KBM-7 (cell line): ENCODE results near the gene ZBTB7C.

Experiments
- DNase-seq: peaks from one replicate; pipeline ENCODE4 v3.0.0-alpha.2; 2015
- in situ Hi-C: fragments of 300-500 bp; cut with MboI; formaldehyde crosslinking; loops from 2 replicates; pipeline ENCODE4 v1.14.3; 2020; ENCODE audit warnings: low sequenced_read_pairs, low pct_unique_long_range_greater_than_20kb, mixed read lengths

Gene ZBTB7C

GRCh38 chr18:48017635-48018034 lies 391.5 kb downstream of the ZBTB7C start:
- no peak for DNase-seq
- in situ Hi-C loops, result loop anchor here (10.0 kb wide), 1 partner anchor 243 kb away; no protein-coding TSS in a partner anchor

GRCh38 chr18:48013162-48013561 lies 396.0 kb downstream of the ZBTB7C start:
- DNase-seq, result no peak
- in situ Hi-C loops, result loop anchor here (10.0 kb wide), 1 partner anchor 238 kb away; no protein-coding TSS in a partner anchor

GRCh38 chr18:48011926-48012465 lies 397.2 kb downstream of the ZBTB7C start:
- in situ Hi-C loops, result loop anchor here (10.0 kb wide), 1 partner anchor 237 kb away; no protein-coding TSS in a partner anchor

GRCh38 chr18:48010264-48010663 lies 398.9 kb downstream of the ZBTB7C start:
- in situ Hi-C loops, result loop anchor here (10.0 kb wide), 1 partner anchor 235 kb away; no protein-coding TSS in a partner anchor
- no peak for DNase-seq

More at GRCh38 chr18:48011926-48012465, 397.2 kb downstream of the ZBTB7C start:
- DNase-seq, result no peak

GRCh38 chr18:48009116-48009745 lies 400.0 kb downstream of the ZBTB7C start:
- DNase-seq, result no peak
- in situ Hi-C loops, result no loop called here

GRCh38 chr18:48007955-48008701 lies 401.1 kb downstream of the ZBTB7C start:
- in situ Hi-C loops, result no loop called here
- peak; percentile 61 for DNase-seq

GRCh38 chr18:48007381-48007780 lies 401.8 kb downstream of the ZBTB7C start:
- in situ Hi-C loops, result no loop called here

GRCh38 chr18:48006415-48007175 lies 402.6 kb downstream of the ZBTB7C start:
- in situ Hi-C loops, result no loop called here
- DNase-seq, result no peak

More at GRCh38 chr18:48007381-48007780, 401.8 kb downstream of the ZBTB7C start:
- no peak for DNase-seq

GRCh38 chr18:48004577-48004976 lies 404.6 kb downstream of the ZBTB7C start:
- in situ Hi-C loops, result no loop called here
- DNase-seq, result no peak

GRCh38 chr18:48003426-48004349 lies 405.5 kb downstream of the ZBTB7C start:
- in situ Hi-C loops, result no loop called here
- DNase-seq, result no peak

GRCh38 chr18:48002933-48003365 lies 406.2 kb downstream of the ZBTB7C start:
- in situ Hi-C loops, result no loop called here
- DNase-seq, result peak; percentile 62

GRCh38 chr18:48000701-48001100 lies 408.5 kb downstream of the ZBTB7C start:
- DNase-seq, result no peak
- in situ Hi-C loops, result no loop called here

GRCh38 chr18:47999801-48000248 lies 409.4 kb downstream of the ZBTB7C start:
- DNase-seq, result peak; percentile 99
- in situ Hi-C loops, result no loop called here

- DNase-seq, result peak; percentile 65
- in situ Hi-C loops, result no loop called here
Observed at GRCh38 chr18:47997338-47997780, 411.8 kb downstream of the ZBTB7C start.

- in situ Hi-C loops, result no loop called here
- DNase-seq, result no peak
Observed at GRCh38 chr18:47996091-47996541, 413.1 kb downstream of the ZBTB7C start.

- DNase-seq, result no peak
- in situ Hi-C loops, result no loop called here
Observed at GRCh38 chr18:47995654-47996053, 413.5 kb downstream of the ZBTB7C start.

- no peak for DNase-seq
- in situ Hi-C loops, result no loop called here
Observed at GRCh38 chr18:47993409-47993808, 415.8 kb downstream of the ZBTB7C start.

- in situ Hi-C loops, result no loop called here
- no peak for DNase-seq
Observed at GRCh38 chr18:47992976-47993375, 416.2 kb downstream of the ZBTB7C start.
